NCI-H187 treated with DMSO at 0.1 percent for 48 hours (cell line): ENCODE results near the gene HS1BP3.

Experiments
- DNase-seq: peaks from one replicate; lab custom pipeline; 2025; lab: John Stamatoyannopoulos, UW

HS1BP3 gene

DNA sequence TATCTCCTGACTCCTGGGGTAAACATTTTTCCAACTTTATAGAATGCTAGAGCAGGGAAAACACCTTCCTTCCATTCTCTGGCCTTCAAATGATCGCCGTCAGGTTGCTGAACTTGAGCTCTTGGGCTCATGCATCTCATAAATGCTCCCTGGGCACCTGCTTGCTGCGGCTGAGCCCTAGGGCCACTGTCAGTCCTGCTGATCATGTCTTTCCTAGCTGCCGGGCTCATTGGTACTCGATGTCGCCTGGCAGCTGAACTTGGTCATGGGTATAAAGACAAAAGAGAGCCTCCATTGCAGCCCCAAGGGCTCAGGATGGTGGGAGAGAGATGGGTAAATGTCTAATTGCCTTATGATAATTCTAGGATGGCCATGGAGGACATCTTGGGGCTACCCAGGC is 80.6 kb downstream of the HS1BP3 start:
- DNase-seq, result no peak

DNA sequence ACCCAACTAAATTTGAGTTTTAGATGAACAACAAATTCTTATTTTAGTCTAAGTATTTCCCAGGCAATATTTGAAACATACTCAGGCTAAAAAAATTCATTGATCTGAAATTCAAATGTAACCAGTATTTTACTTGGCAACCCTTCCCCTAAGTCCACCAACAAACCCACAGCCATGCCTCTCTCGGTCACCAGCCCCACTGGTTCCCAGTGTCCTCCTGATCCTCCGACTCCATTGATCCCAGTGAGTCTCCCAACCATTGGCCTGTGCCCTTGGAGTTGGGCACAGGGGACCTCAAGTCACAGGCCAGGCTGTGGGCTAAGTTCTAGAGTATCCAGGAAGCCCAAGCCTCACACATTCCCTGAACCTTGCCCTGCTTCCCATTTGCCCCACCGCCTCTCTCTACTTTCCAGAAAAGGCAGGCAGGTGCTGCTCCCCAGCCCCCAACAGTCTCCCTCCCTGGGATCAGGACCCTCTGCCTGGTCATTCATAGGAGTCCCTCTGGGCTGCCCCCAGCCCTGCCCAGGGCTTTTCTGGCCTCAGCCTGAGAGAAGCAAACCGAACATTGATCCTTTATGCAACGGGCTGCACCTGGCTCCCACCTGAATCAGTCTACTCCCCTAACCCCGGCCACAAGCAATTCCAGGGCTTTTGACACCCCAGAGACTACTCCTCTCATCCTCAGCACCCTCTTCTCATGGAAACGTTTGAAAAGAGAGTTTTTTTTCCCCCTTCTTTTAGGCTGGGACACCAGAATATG is 81.3 kb downstream of the HS1BP3 start:
- DNase-seq, result no peak

- no peak for DNase-seq
These were observed 82.1 kb downstream of the HS1BP3 start for GRCh38 chr2:20568501-20569463.

DNA sequence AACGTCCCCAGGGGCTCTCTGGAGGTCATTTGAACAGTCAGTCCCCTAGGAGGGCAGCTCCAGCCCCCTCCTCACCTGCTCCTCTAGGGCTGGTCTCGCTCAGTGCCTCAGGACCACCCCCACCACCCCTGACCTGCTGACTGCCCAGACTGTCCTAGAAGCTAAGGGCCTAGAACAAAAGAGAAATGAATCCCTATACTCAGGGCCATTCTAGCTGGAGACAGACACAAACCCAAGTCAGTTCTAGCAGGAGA is 83.0 kb downstream of the HS1BP3 start:
- no peak for DNase-seq
